Breast epithelium (tissue), 4 donors: ENCODE measurements around the gene NME3. TPM values are rescaled to one million over a fixed set of nuclear protein-coding genes. Genes with fewer than 3 reads are reported as not detected.

Experiments used
- DNase-seq, 2 donors: peaks; one replicate each; pipeline ENCODE4 v3.0.0-alpha.2; 2019; ENCODE audit warnings: low spot score in 2 of 2
- H3K27ac ChIP-seq, 2 donors: fragments of 200-600 bp; sonication (generic) in 1 of 2; one replicate each; pipeline ENCODE4 v1.5.1; 2016 to 2019; ENCODE audit warnings: mild to moderate bottlenecking in 1 of 2
- H3K27me3 ChIP-seq, 2 donors: fragments of 200-600 bp; sonication (generic) in 1 of 2; one replicate each; pipeline versions ENCODE4 v1.5.1 to v1.6.0; 2017 to 2019; ENCODE audit warnings: control low read depth in 1 of 2, mild to moderate bottlenecking in 1 of 2
- H3K36me3 ChIP-seq: fragments of 200-600 bp; one replicate; pipeline ENCODE4 v1.5.1; 2019
- H3K4me1 ChIP-seq, 2 donors: fragments of 200-600 bp; sonication (generic); one replicate each; pipeline ENCODE4 v1.5.1; 2016 to 2019; ENCODE audit warnings: control low read depth in 1 of 2
- H3K4me3 ChIP-seq, 3 donors: fragments of 200-600 bp; sonication (generic); 1 replicate in 2 of 3; 2 replicates in 1 of 3; pipeline ENCODE4 v1.5.1; 2016 to 2019; ENCODE audit warnings: mild to moderate bottlenecking in 3 of 3, moderate library complexity in 2 of 3
- H3K9me3 ChIP-seq, 2 donors: fragments of 200-600 bp; sonication (generic) in 1 of 2; one replicate each; pipeline ENCODE4 v1.5.1; 2016 to 2019; ENCODE audit warnings: control low read depth in 1 of 2
- POLR2A ChIP-seq: fragments of 450-650 bp; IDR thresholded peaks from one replicate; pipeline ENCODE4 v1.6.1; 2016; ENCODE audit warnings: antibody characterized with exemption, mild to moderate bottlenecking, moderate library complexity
- POLR2AphosphoS5 ChIP-seq, 3 donors: sonication (generic); formaldehyde crosslinking; IDR thresholded peaks; one replicate each; pipeline ENCODE4 v1.6.1; 2017; ENCODE audit warnings: antibody characterized with exemption in 3 of 3
- intact Hi-C: fragments of 100-400 bp; cut with DNase I; formaldehyde crosslinking; loops from one replicate; pipeline ENCODE4 v1.15.1; 2023; ENCODE audit warnings: low total_unique reads
- total RNA-seq, 3 donors: library from RNA; depleted of rRNA; stranded (reverse); fragments of >200 nt; gene quantifications; one replicate each; pipeline ENCODE4 v1.1.0, GENCODE V29; 2016
- TF ChIP-seq, protein P1 (sequence below), 3 donors: fragments of 450-650 bp; IDR thresholded peaks; one replicate each; pipeline ENCODE4 v1.5.1; 2016 to 2017; ENCODE audit warnings: antibody characterized with exemption in 3 of 3, mild to moderate bottlenecking in 3 of 3, moderate library complexity in 3 of 3

The NME3 gene
- total RNA-seq, 3 donors from 2014 or later: 86.6 to 119 (median 115) TPM

DNA sequence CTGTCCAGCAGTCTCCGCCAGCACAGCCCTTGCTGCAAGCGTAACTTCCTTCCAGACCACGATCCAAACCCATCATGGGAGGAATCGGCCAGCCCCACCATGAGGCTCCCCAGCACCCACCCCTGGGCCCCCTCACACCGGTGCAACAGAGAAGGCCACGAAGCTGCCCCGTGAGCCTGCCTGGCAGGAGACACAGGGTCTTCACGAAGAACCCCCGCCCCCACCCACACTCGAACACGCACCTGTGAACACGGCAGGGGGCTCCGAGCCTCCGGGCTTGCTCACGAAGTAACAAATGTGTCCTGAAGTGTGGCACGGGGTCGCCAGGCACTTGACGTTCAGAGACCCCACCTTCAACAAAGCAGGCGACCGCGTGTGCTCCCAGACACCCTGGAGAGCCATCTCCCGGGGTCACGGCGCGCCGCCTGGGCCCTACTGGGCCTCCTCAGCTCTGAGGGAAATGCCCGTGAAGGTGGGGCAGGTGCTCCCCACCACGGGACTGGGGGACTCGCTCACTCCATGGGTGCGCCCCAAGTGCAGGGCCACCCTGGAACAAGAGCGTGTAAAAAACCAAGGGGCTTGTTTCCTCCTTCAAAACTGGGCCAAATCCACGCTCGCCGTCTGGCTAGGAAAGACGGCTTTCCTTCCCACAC, 47.7 kb upstream of the NME3 start:
- no peak for DNase-seq
- Histone ChIP-seq H3K36me3 (peaks cover 15% of the 10 kb centered on the region), H3K4me1 (no peaks in the 10 kb centered on the region), H3K27me3 (no peaks in the 10 kb centered on the region), H3K4me3 (no peak overlapping the region), H3K9me3 (no peaks in the 10 kb centered on the region), H3K27ac (no peak overlapping the region)
- intact Hi-C loops: no loop called here
- TF ChIP-seq, protein P1, sequence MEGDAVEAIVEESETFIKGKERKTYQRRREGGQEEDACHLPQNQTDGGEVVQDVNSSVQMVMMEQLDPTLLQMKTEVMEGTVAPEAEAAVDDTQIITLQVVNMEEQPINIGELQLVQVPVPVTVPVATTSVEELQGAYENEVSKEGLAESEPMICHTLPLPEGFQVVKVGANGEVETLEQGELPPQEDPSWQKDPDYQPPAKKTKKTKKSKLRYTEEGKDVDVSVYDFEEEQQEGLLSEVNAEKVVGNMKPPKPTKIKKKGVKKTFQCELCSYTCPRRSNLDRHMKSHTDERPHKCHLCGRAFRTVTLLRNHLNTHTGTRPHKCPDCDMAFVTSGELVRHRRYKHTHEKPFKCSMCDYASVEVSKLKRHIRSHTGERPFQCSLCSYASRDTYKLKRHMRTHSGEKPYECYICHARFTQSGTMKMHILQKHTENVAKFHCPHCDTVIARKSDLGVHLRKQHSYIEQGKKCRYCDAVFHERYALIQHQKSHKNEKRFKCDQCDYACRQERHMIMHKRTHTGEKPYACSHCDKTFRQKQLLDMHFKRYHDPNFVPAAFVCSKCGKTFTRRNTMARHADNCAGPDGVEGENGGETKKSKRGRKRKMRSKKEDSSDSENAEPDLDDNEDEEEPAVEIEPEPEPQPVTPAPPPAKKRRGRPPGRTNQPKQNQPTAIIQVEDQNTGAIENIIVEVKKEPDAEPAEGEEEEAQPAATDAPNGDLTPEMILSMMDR (IDR thresholded peaks at IDR 0.05): no peak
- no peak for TF ChIP-seq POLR2AphosphoS5 (IDR thresholded peaks at IDR 0.05)
- no peak for TF ChIP-seq POLR2A

DNA sequence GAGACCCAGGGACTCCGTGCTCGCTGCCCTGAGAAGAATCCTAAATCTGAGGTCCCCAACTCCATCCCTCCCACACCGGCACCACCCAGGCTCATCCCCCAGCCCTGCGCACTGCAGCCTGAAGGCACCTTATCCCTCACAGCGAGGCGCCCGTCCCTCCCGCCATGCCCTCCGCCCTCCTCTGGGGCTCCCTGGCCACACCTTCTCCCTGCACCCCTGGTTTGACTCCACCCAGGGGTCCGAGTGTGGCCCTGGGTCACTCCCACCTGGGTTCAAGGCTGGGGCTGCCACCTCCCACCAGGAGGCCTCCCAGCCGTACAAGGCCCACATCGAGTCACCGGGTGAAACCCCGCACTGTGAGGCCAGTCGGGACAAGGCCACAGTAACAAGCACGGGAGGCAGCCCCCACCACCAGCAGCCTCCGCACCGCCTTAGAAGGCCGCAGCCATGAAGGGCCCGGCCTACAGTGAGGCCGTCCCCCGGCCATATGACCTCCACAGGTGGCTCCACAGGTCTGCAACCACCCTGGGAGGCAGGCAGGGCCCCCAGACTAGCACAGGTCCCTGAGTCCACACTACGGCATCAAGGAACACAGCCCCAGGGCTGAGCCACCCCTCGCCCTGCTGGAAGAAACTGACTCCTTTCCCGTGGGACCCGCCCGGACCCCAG, 47.0 kb upstream of the NME3 start:
- Histone ChIP-seq H3K4me1 (no peaks in the 10 kb centered on the region), H3K36me3 (peaks cover 15% of the 10 kb centered on the region), H3K27ac (no peak overlapping the region), H3K9me3 (no peaks in the 10 kb centered on the region), H3K27me3 (no peaks in the 10 kb centered on the region), H3K4me3 (no peak overlapping the region)
- intact Hi-C loops: no loop called here
- DNase-seq: no peak
- no peak for TF ChIP-seq POLR2A
- TF ChIP-seq, protein P1 (IDR thresholded peaks at IDR 0.05): no peak

DNA sequence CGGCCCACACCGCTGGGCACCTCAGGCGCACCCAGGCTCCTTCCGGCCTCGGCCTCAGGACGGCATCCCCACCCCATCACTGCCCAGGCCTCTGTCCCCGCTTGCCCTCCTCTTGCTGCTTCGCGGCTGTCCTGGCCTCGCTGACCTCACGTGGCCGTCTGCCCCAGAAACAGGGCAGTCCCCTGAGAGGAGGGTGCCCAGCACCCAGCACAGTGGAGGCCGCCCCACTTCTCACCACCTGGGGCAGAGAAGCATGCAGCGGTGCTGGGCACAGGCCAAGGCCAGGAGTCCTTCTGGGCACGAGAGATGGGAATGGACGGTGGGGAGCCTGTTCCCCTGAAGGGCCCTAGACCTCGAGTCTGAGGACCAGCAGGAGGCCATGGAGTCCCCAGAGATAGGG, 46.4 kb upstream of the NME3 start:
- intact Hi-C loops: no loop called here
- TF ChIP-seq, protein P1 (IDR thresholded peaks at IDR 0.05): no peak
- TF ChIP-seq POLR2A (no peak), POLR2AphosphoS5 (IDR thresholded peaks at IDR 0.05) (no peak)
- Histone ChIP-seq H3K4me1 (peaks cover 0 to 5% of the 10 kb centered on the region in 2 donors), H3K27ac (no peak overlapping the region), H3K36me3 (peaks cover 15% of the 10 kb centered on the region), H3K27me3 (no peaks in the 10 kb centered on the region), H3K4me3 (no peak overlapping the region), H3K9me3 (no peaks in the 10 kb centered on the region)
- DNase-seq: no peak

DNA sequence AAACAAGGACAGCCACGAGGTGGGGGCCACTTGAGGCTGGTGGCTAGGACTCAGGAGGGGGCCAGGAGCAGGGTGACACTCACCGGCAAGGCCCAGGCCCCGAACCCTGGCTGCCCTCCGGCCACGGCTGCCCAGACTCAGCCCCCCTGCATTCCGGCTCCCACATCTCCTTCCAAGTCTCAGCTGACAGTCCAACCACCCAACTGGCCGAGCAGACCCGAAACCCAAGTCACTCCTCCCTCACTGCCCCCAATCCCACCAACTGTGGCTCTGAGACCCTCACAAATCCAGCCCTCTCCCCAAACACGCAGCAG, 45.9 kb upstream of the NME3 start:
- Histone ChIP-seq H3K27ac (no peak overlapping the region), H3K4me1 (peaks cover 0 to 7% of the 10 kb centered on the region in 2 donors), H3K4me3 (no peak overlapping the region), H3K9me3 (no peaks in the 10 kb centered on the region), H3K27me3 (no peaks in the 10 kb centered on the region), H3K36me3 (peaks cover 15% of the 10 kb centered on the region)
- intact Hi-C loops: no loop called here
- TF ChIP-seq POLR2AphosphoS5 (IDR thresholded peaks at IDR 0.05) (no peak), POLR2A (no peak)
- TF ChIP-seq, protein P1 (IDR thresholded peaks at IDR 0.05): no peak
- DNase-seq: no peak

DNA sequence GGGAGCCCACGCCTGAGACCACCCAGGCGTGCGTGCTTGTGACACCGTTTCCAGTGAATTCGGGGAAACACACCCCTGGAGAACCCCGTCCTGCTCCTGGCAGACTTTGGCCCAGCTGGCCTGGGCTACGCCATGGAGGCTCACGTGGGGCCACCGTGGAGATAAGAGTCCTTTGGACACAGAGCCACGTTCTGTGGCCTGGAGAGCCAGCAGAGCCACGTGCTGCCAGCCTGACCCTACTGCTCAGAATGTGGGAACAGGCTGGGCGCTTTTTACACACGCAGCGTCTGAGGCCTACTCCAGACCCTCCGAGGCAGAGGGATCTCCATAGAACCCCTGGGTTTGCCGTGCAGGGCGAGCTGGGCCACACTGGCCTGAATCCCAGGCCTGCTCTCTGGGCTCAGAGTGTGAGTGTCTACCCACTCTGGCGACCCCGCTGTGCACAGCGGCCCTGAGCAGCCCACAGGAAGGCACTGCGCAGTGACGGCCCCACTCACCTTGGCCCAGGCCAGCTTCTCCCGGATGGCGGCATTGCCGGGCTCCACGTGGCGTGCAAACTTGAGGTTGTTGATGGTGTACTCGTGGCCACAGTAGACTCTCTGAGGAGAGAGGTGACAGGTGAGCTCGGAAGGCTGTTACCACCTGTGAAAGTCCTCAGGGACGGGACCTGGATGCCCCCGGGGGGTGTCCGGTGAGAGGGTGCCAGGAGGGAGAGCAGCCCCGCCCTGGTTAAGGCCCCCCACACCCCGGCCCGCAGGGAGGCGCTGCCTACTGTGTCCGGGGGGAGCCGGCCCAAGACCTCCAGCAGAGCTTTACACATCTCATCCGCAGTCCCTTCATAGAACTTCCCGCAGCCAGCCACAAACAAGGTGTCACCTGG, 45.3 kb upstream of the NME3 start:
- no peaks in the 10 kb centered on the region for H3K9me3 ChIP-seq
- H3K4me1 ChIP-seq: peaks cover 0 to 7% of the 10 kb centered on the region in 2 donors
- TF ChIP-seq POLR2A (no peak), POLR2AphosphoS5 (IDR thresholded peaks at IDR 0.05) (no peak)
- TF ChIP-seq, protein P1 (IDR thresholded peaks at IDR 0.05): no peak
- H3K27ac ChIP-seq: no peak overlapping the region
- H3K36me3 ChIP-seq: peaks cover 15% of the 10 kb centered on the region
- no peaks in the 10 kb centered on the region for H3K27me3 ChIP-seq
- no peak overlapping the region for H3K4me3 ChIP-seq
- intact Hi-C loops: no loop called here
- no peak for DNase-seq
